NCI-H345 treated with DMSO at 0.1 percent for 48 hours (cell line): ENCODE data around the gene BLOC1S6.
"Not testable (repeated sequence)": the region's sequence is repeated elsewhere in the genome, so short reads cannot be mapped to it uniquely, and the experiment has no call there.

Experiments used
- DNase-seq: peaks from one replicate; lab custom pipeline; 2025; ENCODE audit not compliant: unreplicated experiment; lab: John Stamatoyannopoulos, UW

Gene BLOC1S6

DNA sequence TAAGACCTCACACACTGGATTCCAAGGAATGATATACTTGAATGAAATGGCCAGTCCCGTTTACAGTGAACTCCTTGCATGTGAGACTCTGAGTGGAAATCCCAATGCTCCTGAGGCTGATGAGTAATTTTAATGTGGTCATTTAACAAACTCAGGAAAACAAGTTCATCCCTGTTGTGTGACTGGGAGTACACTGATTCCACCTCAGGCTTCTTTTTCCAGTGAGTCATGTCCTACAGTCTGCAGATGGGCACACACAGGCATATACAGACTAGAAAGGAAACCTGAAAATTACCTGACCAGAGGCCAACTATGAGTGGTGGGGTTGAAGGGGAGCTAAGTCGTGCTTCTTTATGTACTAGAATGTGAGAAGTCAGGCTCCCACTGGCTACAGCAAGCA, 53.4 kb downstream of the BLOC1S6 start:
- DNase-seq: no peak

DNA sequence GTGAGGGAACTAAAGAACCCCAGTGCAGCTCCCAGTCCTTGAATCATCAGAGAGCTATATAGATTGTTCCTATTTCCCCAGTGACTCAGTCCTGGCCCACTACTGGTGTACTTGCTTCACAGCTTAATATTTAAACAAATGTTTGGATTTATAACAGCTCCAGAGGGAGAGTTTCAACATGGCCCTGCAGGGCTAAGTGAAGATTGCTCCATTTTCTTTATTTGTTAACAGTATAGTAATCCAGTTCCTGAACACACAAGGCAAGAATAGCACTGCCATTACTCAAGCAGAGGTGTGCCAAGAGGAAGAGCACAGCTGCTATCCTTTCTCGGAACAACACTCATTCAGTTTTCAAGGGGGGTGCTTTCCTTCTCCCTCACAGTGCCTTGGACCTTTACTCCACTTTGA, 54.2 kb downstream of the BLOC1S6 start:
- no peak for DNase-seq

DNA sequence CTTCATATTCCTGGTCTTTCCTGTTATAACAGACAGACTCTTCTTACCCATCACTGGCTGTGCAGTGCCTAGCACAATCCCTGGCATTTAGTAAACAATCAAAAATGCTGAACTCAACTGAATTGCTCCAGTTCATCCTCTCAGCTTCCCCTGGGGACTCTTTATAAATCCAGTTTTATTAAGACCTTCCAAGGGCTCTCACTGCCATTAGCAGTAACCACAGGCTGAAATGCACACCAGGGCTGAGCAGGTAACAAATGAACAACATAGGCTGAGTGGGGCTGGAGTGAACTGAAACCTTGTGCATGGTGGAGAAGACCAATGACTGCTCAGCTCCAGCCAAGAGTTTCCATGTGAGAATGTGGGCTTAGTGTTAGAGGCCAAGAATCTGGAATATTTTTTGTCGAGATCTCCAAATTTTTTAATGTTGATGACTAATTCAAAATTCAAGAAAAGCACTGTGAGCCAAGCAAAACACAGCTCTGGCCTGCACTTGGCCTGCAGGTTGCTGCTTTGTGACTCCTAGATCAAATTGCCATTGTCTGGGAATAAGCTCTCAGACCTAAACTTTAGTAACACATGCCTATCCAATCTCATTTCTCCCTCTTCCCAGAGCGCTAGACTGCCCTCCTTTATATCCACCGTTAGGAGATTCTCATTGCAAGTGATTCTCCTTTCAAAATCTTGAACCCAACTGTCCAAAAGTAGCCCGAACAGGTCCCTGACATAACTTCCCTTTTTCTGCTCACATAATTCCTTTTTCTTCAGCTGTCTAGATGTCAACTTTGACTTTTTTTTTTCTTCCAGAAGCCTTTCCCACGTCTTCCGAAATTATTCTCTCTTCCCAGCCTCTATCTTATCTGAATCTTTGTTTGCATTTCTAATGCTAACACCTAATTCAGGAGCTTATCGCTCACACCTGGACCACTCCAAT, 55.1 kb downstream of the BLOC1S6 start:
- DNase-seq: no peak

DNA sequence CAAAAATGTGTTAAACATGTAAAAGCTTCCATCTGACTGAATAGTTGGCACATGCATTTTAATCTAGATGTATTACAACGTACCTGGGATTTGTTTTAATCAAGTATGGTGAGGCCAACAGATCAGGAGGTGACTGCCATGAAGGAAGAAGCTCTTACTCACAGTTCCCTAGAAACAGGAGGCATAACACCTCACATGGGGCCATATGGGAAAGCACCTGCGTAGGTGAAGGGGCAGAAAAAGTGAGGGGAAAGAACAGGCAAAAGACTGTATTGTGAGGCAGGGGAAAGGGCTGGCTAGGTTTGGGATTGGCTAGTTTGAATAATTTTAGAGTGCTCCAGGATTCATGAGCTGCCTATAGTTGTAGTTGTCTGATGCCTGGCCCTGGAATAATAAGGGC, 57.3 kb downstream of the BLOC1S6 start:
- DNase-seq: no peak

DNA sequence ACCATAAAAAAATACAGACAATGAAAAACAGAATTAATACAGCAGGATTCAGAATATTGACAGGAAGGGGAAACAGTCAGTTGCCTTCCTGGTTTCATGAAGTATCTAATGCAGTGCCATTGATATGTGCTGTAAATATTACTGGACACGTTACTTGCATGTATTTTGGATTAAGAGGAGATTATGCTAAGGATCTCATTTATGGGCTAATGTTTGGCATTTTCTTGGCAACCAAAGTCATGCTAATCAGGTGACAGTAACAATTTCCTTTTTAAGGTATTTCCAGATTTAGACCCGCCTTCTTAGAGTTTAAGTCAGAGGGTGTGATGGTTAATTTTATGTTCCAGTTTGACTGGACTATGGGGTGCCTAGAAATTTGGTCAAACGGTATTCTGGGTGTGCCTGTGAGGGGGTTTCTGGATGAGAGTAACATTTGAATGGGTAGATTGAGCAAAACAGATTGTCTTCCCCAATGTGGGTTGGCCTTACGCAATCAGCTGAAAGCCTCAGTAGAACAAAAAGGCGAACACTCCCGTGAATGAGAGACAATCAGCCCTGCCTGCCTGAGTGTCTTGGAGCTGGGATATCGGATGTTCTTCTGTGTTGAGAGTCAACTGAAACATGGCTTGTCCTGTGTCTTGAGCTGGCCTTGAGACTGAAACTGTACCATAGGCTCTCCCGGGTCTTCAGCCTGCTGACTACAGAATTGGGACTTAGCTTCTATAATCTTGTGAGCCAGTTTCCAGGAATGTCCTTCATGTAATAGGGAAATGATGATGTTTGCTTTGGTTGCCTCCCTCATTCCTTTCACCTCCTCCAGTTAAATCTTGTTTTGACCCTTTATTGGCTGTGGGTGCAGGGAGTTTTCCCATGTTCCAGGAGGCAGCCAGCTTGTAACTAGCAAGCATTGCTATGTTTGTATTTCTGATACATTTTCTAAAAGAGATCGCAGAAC, 58.1 kb downstream of the BLOC1S6 start:
- no peak for DNase-seq

- DNase-seq: no peak
Measured at GRCh38 chr15:45646220-45646619, 59.0 kb downstream of the BLOC1S6 start.

- no peak for DNase-seq
Measured at GRCh38 chr15:45647828-45648227, 60.6 kb downstream of the BLOC1S6 start.

DNA sequence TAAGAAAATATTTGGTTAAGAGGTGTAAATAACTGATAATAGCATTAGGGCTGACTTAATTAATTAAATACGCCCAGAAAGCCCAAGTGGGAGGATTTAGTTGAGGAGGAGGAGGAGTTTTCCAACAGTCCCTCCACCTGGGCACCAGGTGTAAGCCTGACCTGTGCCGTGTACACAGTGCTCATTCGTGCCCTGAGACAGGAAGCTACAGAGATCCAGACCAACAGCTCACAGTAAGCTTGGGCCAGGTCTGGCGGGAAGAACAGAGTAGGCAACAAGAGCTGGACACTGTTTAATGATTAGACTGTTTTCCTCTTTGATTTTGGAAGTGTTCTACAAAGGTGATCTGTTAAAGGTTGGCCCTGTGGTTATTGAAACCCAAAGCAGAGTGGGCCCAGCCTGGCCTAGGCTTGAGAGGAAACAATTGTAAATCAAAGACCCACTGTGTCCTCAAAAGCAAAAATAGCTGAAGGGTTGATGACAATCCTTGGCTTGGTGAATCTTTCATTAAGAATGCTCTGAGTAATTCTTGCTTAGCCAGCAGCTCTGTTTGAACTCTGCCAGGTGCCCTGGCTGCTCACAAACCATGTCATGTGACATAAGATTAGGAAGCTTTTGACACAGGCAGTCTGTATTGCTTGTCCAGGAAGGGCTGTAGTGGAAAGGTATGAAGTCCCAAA, 61.5 kb downstream of the BLOC1S6 start:
- no peak for DNase-seq

GRCh38 chr15:45650007-45650406, 62.8 kb downstream of the BLOC1S6 start:
- not testable (repeated sequence) for DNase-seq

GRCh38 chr15:45650889-45651525, 63.8 kb downstream of the BLOC1S6 start:
- DNase-seq: no peak

GRCh38 chr15:45653702-45654424, 66.7 kb downstream of the BLOC1S6 start:
- DNase-seq: no peak

DNA sequence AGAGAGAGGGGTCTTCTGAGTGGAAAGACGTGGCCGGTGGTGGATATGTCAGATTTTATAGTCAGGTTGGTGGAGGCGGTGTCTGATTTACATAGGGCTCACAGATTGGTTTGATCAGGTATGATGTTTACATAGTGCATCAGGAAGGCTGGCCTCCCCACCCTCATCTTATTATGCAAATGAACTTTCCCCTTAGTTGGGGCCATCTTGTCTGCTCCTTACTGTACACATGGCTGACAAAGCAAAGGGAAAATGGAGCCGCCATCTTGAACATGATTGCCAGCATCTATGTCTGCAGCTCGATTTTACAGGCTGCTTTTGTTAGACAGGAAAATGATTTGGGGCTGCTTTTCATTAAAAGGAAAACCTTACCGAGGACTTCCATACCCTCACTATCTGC, 67.6 kb downstream of the BLOC1S6 start:
- no peak for DNase-seq

DNA sequence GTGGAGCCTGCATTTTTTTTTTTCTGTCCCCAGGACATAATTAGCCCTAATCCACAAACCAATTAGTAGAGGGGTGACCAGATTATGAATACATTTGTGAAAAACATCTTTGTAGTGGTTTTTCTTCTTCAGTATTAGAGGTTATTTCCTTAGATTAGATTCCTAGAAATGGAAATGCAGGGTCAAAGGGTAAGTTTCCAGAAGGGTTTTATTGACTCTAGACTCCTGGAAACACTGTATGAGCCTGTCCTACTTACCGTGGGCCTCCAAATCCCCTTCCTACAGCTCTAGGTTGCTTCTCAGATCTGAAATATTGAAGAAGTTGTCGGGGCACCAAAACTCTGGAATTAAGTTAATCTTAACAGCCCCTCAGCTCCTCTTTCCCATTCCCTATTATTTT, 70.1 kb downstream of the BLOC1S6 start:
- DNase-seq: no peak

DNA sequence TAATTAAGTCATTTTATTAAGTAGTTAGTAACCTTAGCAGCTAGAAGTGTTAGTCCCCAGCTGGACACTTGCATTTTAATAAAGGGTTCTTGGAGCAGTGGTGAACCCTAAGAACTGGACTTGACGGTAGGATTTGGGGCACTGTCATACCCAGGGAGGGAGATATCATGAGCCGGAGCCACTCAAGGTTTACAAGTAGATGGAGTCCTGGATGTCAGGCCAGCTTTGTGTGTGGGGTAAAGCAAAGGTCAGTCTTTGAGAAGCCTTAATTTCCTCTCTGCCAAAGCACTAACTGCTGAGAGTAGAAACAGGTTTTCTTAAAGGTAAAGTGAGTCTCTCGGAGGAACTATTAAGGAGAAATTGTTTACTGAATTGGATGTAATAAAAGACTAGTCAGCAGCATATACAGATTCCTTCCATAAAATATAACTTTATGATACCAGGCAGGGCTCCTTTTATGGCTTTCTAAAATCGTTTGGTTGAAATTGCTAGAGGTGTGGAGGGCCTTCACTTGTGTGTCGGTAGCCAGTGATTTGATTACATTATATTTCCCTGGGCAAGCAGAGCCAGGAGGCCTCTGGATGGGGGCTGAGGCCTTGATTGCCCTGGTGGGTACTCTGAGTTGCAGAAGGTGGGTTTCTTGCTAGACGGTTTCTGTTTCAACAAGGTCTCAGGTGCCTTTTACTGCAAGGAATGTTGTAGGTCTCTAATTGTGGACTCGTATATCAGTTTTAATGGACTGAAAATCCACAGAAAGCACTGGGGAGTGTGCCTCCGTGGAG, 70.8 kb downstream of the BLOC1S6 start:
- DNase-seq: no peak
